Activated CD8-positive, alpha-beta T cell treated with anti-CD3 and anti-CD28 coated beads, Interleukin-2, amount 10 ng/mL, durations not matched to agents 7 days and 5 days (primary cell): ENCODE measurements around the gene KCNN1. TPM values are rescaled to one million over a fixed set of nuclear protein-coding genes. Genes with fewer than 3 reads are reported as not detected.

ENCODE experiments used
- ATAC-seq: fragments of 150-1000 bp; cut with Tn5 transposase; one replicate; pipeline ENCODE4 v1.10.0; 2021; ENCODE audit warnings: moderate library complexity
- CTCF ChIA-PET: fragments of 350-600 bp; sonication (Branson Sonifier 250); formaldehyde crosslinking; loops from one replicate; lab custom pipeline; 2021; ENCODE audit warnings: antibody characterized with exemption; lab: Charles Lee
- POLR2A ChIA-PET: fragments of 350-600 bp; sonication (Branson Sonifier 250); formaldehyde crosslinking; loops from one replicate; lab custom pipeline; 2021; ENCODE audit warnings: antibody characterized with exemption; lab: Charles Lee
- DNase-seq: peaks from one replicate; pipeline ENCODE4 v3.0.0-alpha.2; 2020
- H3K27ac Mint-ChIP-seq: one replicate; pipeline ENCODE4 v1.8.0; 2021; ENCODE audit warnings: mild to moderate bottlenecking, mixed read lengths
- H3K27me3 Mint-ChIP-seq: one replicate; pipeline ENCODE4 v1.8.0; 2021; ENCODE audit warnings: low read depth, mixed read lengths
- H3K36me3 Mint-ChIP-seq: one replicate; pipeline ENCODE4 v1.8.0; 2021; ENCODE audit warnings: low read depth, mixed read lengths
- H3K4me1 Mint-ChIP-seq: one replicate; pipeline ENCODE4 v1.8.0; 2021; ENCODE audit warnings: low read depth, mixed read lengths
- H3K4me3 Mint-ChIP-seq: one replicate; pipeline ENCODE4 v1.8.0; 2021; ENCODE audit warnings: mild to moderate bottlenecking, mixed read lengths
- H3K9me3 Mint-ChIP-seq: one replicate; pipeline ENCODE4 v1.8.0; 2022; ENCODE audit warnings: mixed read lengths; ENCODE audit not compliant: insufficient read depth
- total RNA-seq, 2 experiments: library from RNA; stranded (reverse); gene quantifications; one replicate each; pipeline ENCODE4 v1.2.3, GENCODE V29; 2021

Gene KCNN1
- total RNA-seq, 2 experiments from 2014 or later = not detected

- peaks cover 41% of the 10 kb centered on the region for H3K4me1 Mint-ChIP-seq
- ChIA-PET CTCF (interaction anchor here (3.1 to 6.6 kb wide), 2 partner anchors 10 to 48 kb away, joined by 17 to 55 read pairs; no protein-coding TSS in a partner anchor), POLR2A (interaction anchor here (0.6 kb wide), 1 partner anchor 97 kb away, joined by 4 read pairs; no protein-coding TSS in a partner anchor)
- peaks cover 41% of the 10 kb centered on the region for H3K27me3 Mint-ChIP-seq
- ATAC-seq (no peak), DNase-seq (no peak)
- H3K36me3 Mint-ChIP-seq = no peaks in the 10 kb centered on the region
- H3K27ac Mint-ChIP-seq = no peak overlapping the region
- no peaks in the 10 kb centered on the region for H3K9me3 Mint-ChIP-seq
- H3K4me3 Mint-ChIP-seq = peak overlapping the region; percentile 70
These were observed 18.4 kb upstream of the KCNN1 start for GRCh38 chr19:17948514-17948900.

- peaks cover 48% of the 10 kb centered on the region for H3K27me3 Mint-ChIP-seq
- H3K27ac Mint-ChIP-seq = no peak overlapping the region
- CTCF ChIA-PET = interaction anchor here (1.0 to 3.1 kb wide), 3 partner anchors 11 to 17 kb away, joined by 4 to 17 read pairs (median 5); partner anchors contain the start of gene CCDC124
- peaks cover 41% of the 10 kb centered on the region for H3K4me1 Mint-ChIP-seq
- ATAC-seq = no peak
- H3K36me3 Mint-ChIP-seq = no peaks in the 10 kb centered on the region
- POLR2A ChIA-PET = no interaction called here
- DNase-seq = no peak
- H3K4me3 Mint-ChIP-seq = peak overlapping the region; percentile 70
- no peaks in the 10 kb centered on the region for H3K9me3 Mint-ChIP-seq
These were observed 17.7 kb upstream of the KCNN1 start for GRCh38 chr19:17948931-17949930.

GRCh38 chr19:17949956-17950309 lies 17.0 kb upstream of the KCNN1 start:
- Mint-ChIP-seq H3K9me3 (no peaks in the 10 kb centered on the region), H3K4me3 (peak overlapping the region; percentile 70), H3K4me1 (peaks cover 41% of the 10 kb centered on the region), H3K27me3 (peaks cover 48% of the 10 kb centered on the region), H3K36me3 (no peaks in the 10 kb centered on the region), H3K27ac (no peak overlapping the region)
- ChIA-PET CTCF (interaction anchor here (1.0 to 2.3 kb wide), 3 partner anchors 11 to 47 kb away, joined by 4 to 7 read pairs (median 5); partner anchors contain the start of gene CCDC124), POLR2A (no interaction called here)
- DNase-seq = no peak
- ATAC-seq = no peak

- ATAC-seq (no peak), DNase-seq (peak; percentile 46)
- Mint-ChIP-seq H3K9me3 (no peaks in the 10 kb centered on the region), H3K36me3 (no peaks in the 10 kb centered on the region), H3K27ac (no peak overlapping the region), H3K4me1 (peaks cover 41% of the 10 kb centered on the region), H3K4me3 (peak overlapping the region; percentile 70), H3K27me3 (peaks cover 48% of the 10 kb centered on the region)
- ChIA-PET POLR2A (no interaction called here), CTCF (interaction anchor here (1.0 to 2.3 kb wide), 3 partner anchors 12 to 46 kb away, joined by 4 to 7 read pairs (median 5); partner anchors contain the start of gene CCDC124)
These were observed 16.4 kb upstream of the KCNN1 start for GRCh38 chr19:17950310-17951156.

- no peak overlapping the region for H3K4me3 Mint-ChIP-seq
- no peak for ATAC-seq
- ChIA-PET CTCF (interaction anchor here (1.4 to 3.7 kb wide), 3 partner anchors 19 to 46 kb away, joined by 3 to 15 read pairs (median 7); partner anchors contain the start of gene CCDC124), POLR2A (no interaction called here)
- DNase-seq = no peak
- peaks cover 37% of the 10 kb centered on the region for H3K4me1 Mint-ChIP-seq
- H3K36me3 Mint-ChIP-seq = no peaks in the 10 kb centered on the region
- peaks cover 48% of the 10 kb centered on the region for H3K27me3 Mint-ChIP-seq
- no peak overlapping the region for H3K27ac Mint-ChIP-seq
- H3K9me3 Mint-ChIP-seq = no peaks in the 10 kb centered on the region
These were observed 15.5 kb upstream of the KCNN1 start for GRCh38 chr19:17951157-17951989.

GRCh38 chr19:17951990-17952976 lies 14.6 kb upstream of the KCNN1 start:
- H3K27me3 Mint-ChIP-seq = peaks cover 49% of the 10 kb centered on the region
- POLR2A ChIA-PET = no interaction called here
- peaks cover 31% of the 10 kb centered on the region for H3K4me1 Mint-ChIP-seq
- DNase-seq (no peak), ATAC-seq (no peak)
- H3K27ac Mint-ChIP-seq = no peak overlapping the region
- no peaks in the 10 kb centered on the region for H3K9me3 Mint-ChIP-seq
- CTCF ChIA-PET = interaction anchor here (1.4 to 3.7 kb wide), 4 partner anchors 14 to 45 kb away, joined by 3 to 15 read pairs (median 6); partner anchors contain the start of gene CCDC124
- no peak overlapping the region for H3K4me3 Mint-ChIP-seq
- no peaks in the 10 kb centered on the region for H3K36me3 Mint-ChIP-seq

GRCh38 chr19:17953316-17953801 lies 13.5 kb upstream of the KCNN1 start:
- no peaks in the 10 kb centered on the region for H3K36me3 Mint-ChIP-seq
- H3K4me1 Mint-ChIP-seq = peaks cover 29% of the 10 kb centered on the region
- H3K27me3 Mint-ChIP-seq = peaks cover 56% of the 10 kb centered on the region
- no peaks in the 10 kb centered on the region for H3K9me3 Mint-ChIP-seq
- ChIA-PET POLR2A (no interaction called here), CTCF (interaction anchor here (1.0 to 3.7 kb wide), 5 partner anchors 9 to 46 kb away, joined by 3 to 15 read pairs (median 3); partner anchors contain the start of gene CCDC124)
- H3K27ac Mint-ChIP-seq = no peak overlapping the region
- DNase-seq (no peak), ATAC-seq (no peak)
- no peak overlapping the region for H3K4me3 Mint-ChIP-seq

- ChIA-PET POLR2A (no interaction called here), CTCF (interaction anchor here (1.0 to 3.7 kb wide), 4 partner anchors 10 to 45 kb away, joined by 3 to 15 read pairs (median 4); partner anchors contain the start of gene CCDC124)
- Mint-ChIP-seq H3K4me1 (peaks cover 25% of the 10 kb centered on the region), H3K36me3 (no peaks in the 10 kb centered on the region), H3K9me3 (no peaks in the 10 kb centered on the region), H3K4me3 (no peak overlapping the region), H3K27ac (no peak overlapping the region), H3K27me3 (peaks cover 54% of the 10 kb centered on the region)
- ATAC-seq (no peak), DNase-seq (no peak)
These were observed 13.0 kb upstream of the KCNN1 start for GRCh38 chr19:17953869-17954268.

- no peak overlapping the region for H3K27ac Mint-ChIP-seq
- CTCF ChIA-PET = interaction anchor here (1.0 to 3.7 kb wide), 4 partner anchors 10 to 44 kb away, joined by 3 to 15 read pairs (median 4); partner anchors contain the start of gene CCDC124
These were observed 12.5 kb upstream of the KCNN1 start for GRCh38 chr19:17954401-17954800.

More at GRCh38 chr19:17954401-17954800, 12.5 kb upstream of the KCNN1 start:
- POLR2A ChIA-PET = no interaction called here
- no peak for DNase-seq
- Mint-ChIP-seq H3K36me3 (no peaks in the 10 kb centered on the region), H3K27me3 (peaks cover 50% of the 10 kb centered on the region), H3K4me3 (no peak overlapping the region), H3K9me3 (no peaks in the 10 kb centered on the region), H3K4me1 (peaks cover 20% of the 10 kb centered on the region)
- ATAC-seq = no peak
